ENCODE data around the gene AP4S1. TPM values are rescaled to one million over a fixed set of nuclear protein-coding genes. Genes with fewer than 3 reads are reported as not detected.
"Not testable (repeated sequence)": the region's sequence is repeated elsewhere in the genome, so short reads cannot be mapped to it uniquely, and the experiment has no call there.

Gene AP4S1, protein sequence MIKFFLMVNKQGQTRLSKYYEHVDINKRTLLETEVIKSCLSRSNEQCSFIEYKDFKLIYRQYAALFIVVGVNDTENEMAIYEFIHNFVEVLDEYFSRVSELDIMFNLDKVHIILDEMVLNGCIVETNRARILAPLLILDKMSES
- total RNA-seq (2022) (8.3 and 10.7 TPM in 2 replicates), Bru-seq, nascent RNA (percentile 65 among the genes with signal in this experiment), BruChase-seq, experiment 1, labeled RNA remaining after a 6-hour chase (percentile 55 among the genes with signal in this experiment), BruChase-seq, experiment 2, labeled RNA remaining after a 2-hour chase (percentile 51 among the genes with signal in this experiment)
- long read RNA-seq, partial matches to known transcripts: 0 of 1 reads
- long read RNA-seq, other reads (novel, unspliced or antisense): 1 of 1 reads

DNA sequence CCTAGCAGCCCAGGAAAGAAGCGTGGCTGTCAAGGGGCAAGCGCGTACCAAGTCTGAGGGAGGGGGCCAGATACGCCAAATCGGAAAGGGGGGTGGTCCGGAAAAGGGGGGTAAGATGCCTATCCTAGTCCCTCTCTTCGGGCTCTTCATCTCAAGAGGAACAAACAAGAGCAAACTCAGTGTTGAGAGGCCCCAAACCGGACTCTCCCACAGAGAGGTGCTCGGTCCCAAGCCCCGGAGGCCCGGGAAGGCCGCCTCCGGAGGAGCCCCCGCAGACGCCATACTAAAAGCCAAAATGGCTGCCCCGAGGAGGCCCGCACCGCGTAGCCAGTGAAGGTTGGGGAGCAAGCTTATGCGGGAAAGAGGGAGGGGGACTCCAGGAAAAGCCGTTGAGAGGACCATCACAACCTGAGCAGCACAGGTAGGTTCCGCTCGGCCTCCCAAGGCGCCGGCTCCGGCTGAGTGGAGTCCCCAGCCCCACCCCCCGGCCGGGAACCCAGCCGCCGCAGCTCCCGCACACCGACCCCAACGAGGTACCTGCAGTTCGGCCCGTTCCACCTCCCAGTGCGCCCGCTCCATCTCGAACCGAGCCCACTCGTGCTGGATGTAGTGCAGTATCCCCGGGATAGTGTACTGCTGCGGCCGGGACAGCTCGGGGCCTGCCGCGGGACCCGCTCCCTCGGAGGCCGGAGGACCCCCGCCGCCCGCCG lies at the start of gene AP4S1:
Gene AP4S1, plus strand, starts transcription at position 283 of the 710 bp plus-strand sequence. CDS start 40,548 bp downstream, outside the sequence.
- BruUV-seq (replicated peaks): no TSS peak
- peak within 1 kb of the TSS; percentile 99 for H3K27ac Mint-ChIP-seq (ENCODE audit: unreplicated experiment)
- no peak for TF ChIP-seq CTCF (IDR thresholded peaks at IDR 0.05; ENCODE audit: unreplicated experiment)
- H3K4me3 Mint-ChIP-seq (ENCODE audit: low read depth, unreplicated experiment): peak within 1 kb of the TSS; percentile 94
- intact Hi-C loops (cut with micrococcal nuclease; ENCODE audit: unreplicated experiment): loop anchor here (2.0 to 5.0 kb wide), 2 partner anchors 43 to 57 kb away; no protein-coding TSS in a partner anchor
- peaks cover 36% of the 10 kb centered on the region for H3K36me3 Mint-ChIP-seq (ENCODE audit: insufficient read depth, unreplicated experiment)
- DNase-seq: peak; percentile 48
- H3K27me3 Mint-ChIP-seq (ENCODE audit: unreplicated experiment): no peaks in the 10 kb centered on the region
- H3K4me1 Mint-ChIP-seq (ENCODE audit: low read depth, unreplicated experiment): peaks cover 23% of the 10 kb centered on the region
- no peaks in the 10 kb centered on the region for H3K9me3 Mint-ChIP-seq (ENCODE audit: low read depth, unreplicated experiment)
- CTCF ChIA-PET: interaction anchor here (0.8 to 1.2 kb wide), 2 partner anchors 20 to 30 kb away, joined by 3 read pairs; no protein-coding TSS in a partner anchor

GRCh38 chr14:30977752-30978151 lies 47.7 kb upstream of the AP4S1 start:
- H3K4me1 Mint-ChIP-seq (ENCODE audit: low read depth, unreplicated experiment): peaks cover 36% of the 10 kb centered on the region
- BruUV-seq (replicated peaks): no TSS peak
- CTCF ChIA-PET: interaction anchor here (1.1 kb wide), 1 partner anchor 10 kb away, joined by 3 read pairs; no protein-coding TSS in a partner anchor
- no peak for DNase-seq
- H3K27me3 Mint-ChIP-seq (ENCODE audit: unreplicated experiment): no peaks in the 10 kb centered on the region
- intact Hi-C loops (cut with micrococcal nuclease; ENCODE audit: unreplicated experiment): no loop called here
- no peak overlapping the region for H3K27ac Mint-ChIP-seq (ENCODE audit: unreplicated experiment)
- no peak overlapping the region for H3K4me3 Mint-ChIP-seq (ENCODE audit: low read depth, unreplicated experiment)
- TF ChIP-seq CTCF (IDR thresholded peaks at IDR 0.05; ENCODE audit: unreplicated experiment): no peak
- H3K36me3 Mint-ChIP-seq (ENCODE audit: insufficient read depth, unreplicated experiment): no peaks in the 10 kb centered on the region
- H3K9me3 Mint-ChIP-seq (ENCODE audit: low read depth, unreplicated experiment): no peaks in the 10 kb centered on the region

- not testable (repeated sequence) for H3K4me3 Mint-ChIP-seq (ENCODE audit: low read depth, unreplicated experiment); H3K27me3 Mint-ChIP-seq (ENCODE audit: unreplicated experiment); H3K36me3 Mint-ChIP-seq (ENCODE audit: insufficient read depth, unreplicated experiment); BruUV-seq (replicated peaks); H3K27ac Mint-ChIP-seq (ENCODE audit: unreplicated experiment); H3K9me3 Mint-ChIP-seq (ENCODE audit: low read depth, unreplicated experiment)
- TF ChIP-seq CTCF (IDR thresholded peaks at IDR 0.05; ENCODE audit: unreplicated experiment): peak; percentile 41
- H3K4me1 Mint-ChIP-seq (ENCODE audit: low read depth, unreplicated experiment): peaks cover 14% of the 10 kb centered on the region
- intact Hi-C loops (cut with micrococcal nuclease; ENCODE audit: unreplicated experiment): loop anchor here (1.0 to 5.0 kb wide), 3 partner anchors 47 to 377 kb away; partner anchors contain the start of genes AP4S1 and STRN3
- CTCF ChIA-PET: interaction anchor here (1.0 to 1.6 kb wide), 3 partner anchors 46 to 148 kb away, joined by 3 to 5 read pairs (median 3); partner anchors contain the start of gene STRN3
- peak; percentile 55 for DNase-seq
Observed at GRCh38 chr14:30980106-30980704, 45.2 kb upstream of the AP4S1 start.

DNA sequence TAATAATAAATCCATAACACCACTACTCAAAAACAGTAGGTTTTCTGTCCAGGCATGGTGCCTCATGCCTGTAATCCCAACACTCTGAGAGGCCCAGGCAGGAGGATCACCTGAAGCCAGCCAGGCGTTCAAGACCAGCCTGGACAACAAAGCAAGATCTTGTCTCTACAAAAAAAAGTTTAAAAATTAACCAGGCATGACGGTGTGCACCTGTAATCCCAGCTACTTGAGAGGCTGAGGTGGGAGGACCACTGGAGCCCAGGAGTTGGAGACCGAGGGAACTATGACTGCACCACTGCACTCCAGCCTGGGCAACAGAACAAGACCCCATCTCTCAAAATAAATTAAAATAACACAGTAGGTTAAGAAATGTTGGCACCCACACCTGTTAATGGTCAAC lies 44.5 kb upstream of the AP4S1 start:
- peaks cover 10% of the 10 kb centered on the region for H3K4me1 Mint-ChIP-seq (ENCODE audit: low read depth, unreplicated experiment)
- no peak overlapping the region for H3K4me3 Mint-ChIP-seq (ENCODE audit: low read depth, unreplicated experiment)
- CTCF ChIA-PET: interaction anchor here (1.4 kb wide), 1 partner anchor 45 kb away, joined by 5 read pairs; the partner anchor contains the start of gene STRN3
- H3K36me3 Mint-ChIP-seq (ENCODE audit: insufficient read depth, unreplicated experiment): no peaks in the 10 kb centered on the region
- H3K27ac Mint-ChIP-seq (ENCODE audit: unreplicated experiment): no peak overlapping the region
- DNase-seq: no peak
- H3K27me3 Mint-ChIP-seq (ENCODE audit: unreplicated experiment): no peaks in the 10 kb centered on the region
- BruUV-seq (replicated peaks): no TSS peak
- intact Hi-C loops (cut with micrococcal nuclease; ENCODE audit: unreplicated experiment): loop anchor here (1.0 to 5.0 kb wide), 3 partner anchors 46 to 376 kb away; partner anchors contain the start of genes AP4S1 and STRN3
- TF ChIP-seq CTCF (IDR thresholded peaks at IDR 0.05; ENCODE audit: unreplicated experiment): no peak
- H3K9me3 Mint-ChIP-seq (ENCODE audit: low read depth, unreplicated experiment): no peaks in the 10 kb centered on the region
